ENCODE results near the gene CHD5. TPM values are rescaled to one million over a fixed set of nuclear protein-coding genes. Genes with fewer than 3 reads are reported as not detected.

Gene CHD5
- total RNA-seq, 1 donor from 2014 or later: 0.78 TPM

- H3K27me3 Mint-ChIP-seq (ENCODE audit: low read depth): peaks cover 38% of the 10 kb centered on the region
- H3K4me1 Mint-ChIP-seq (ENCODE audit: low read depth): peaks cover 4% of the 10 kb centered on the region
- intact Hi-C loops (cut with micrococcal nuclease): no loop called here
- H3K4me3 Mint-ChIP-seq (ENCODE audit: low read depth): no peak overlapping the region
- H3K36me3 Mint-ChIP-seq (ENCODE audit: low read depth): no peaks in the 10 kb centered on the region
- H3K9me3 Mint-ChIP-seq: no peaks in the 10 kb centered on the region
- no peak for DNase-seq (ENCODE audit: low spot score)
- no peak overlapping the region for H3K27ac Mint-ChIP-seq
Observed at GRCh38 chr1:6177681-6178380, 2.3 kb downstream of the CHD5 start.

- H3K36me3 Mint-ChIP-seq (ENCODE audit: low read depth): no peaks in the 10 kb centered on the region
Observed at GRCh38 chr1:6176779-6177178, 3.3 kb downstream of the CHD5 start.

GRCh38 chr1:6175411-6175828, 4.7 kb downstream of the CHD5 start:
- no peak overlapping the region for H3K4me3 Mint-ChIP-seq (ENCODE audit: low read depth)
- H3K4me1 Mint-ChIP-seq (ENCODE audit: low read depth): no peaks in the 10 kb centered on the region
- intact Hi-C loops (cut with micrococcal nuclease): no loop called here
- H3K36me3 Mint-ChIP-seq (ENCODE audit: low read depth): no peaks in the 10 kb centered on the region
- H3K27ac Mint-ChIP-seq: no peak overlapping the region
- peaks cover 23% of the 10 kb centered on the region for H3K27me3 Mint-ChIP-seq (ENCODE audit: low read depth)
- no peaks in the 10 kb centered on the region for H3K9me3 Mint-ChIP-seq
- no peak for DNase-seq (ENCODE audit: low spot score)

More at GRCh38 chr1:6176779-6177178, 3.3 kb downstream of the CHD5 start:
- Mint-ChIP-seq H3K4me1 (ENCODE audit: low read depth) (peaks cover 4% of the 10 kb centered on the region), H3K27ac (no peak overlapping the region), H3K27me3 (ENCODE audit: low read depth) (peaks cover 36% of the 10 kb centered on the region), H3K4me3 (ENCODE audit: low read depth) (no peak overlapping the region), H3K9me3 (no peaks in the 10 kb centered on the region)
- DNase-seq (ENCODE audit: low spot score): no peak
- intact Hi-C loops (cut with micrococcal nuclease): no loop called here

GRCh38 chr1:6174621-6175410, 5.3 kb downstream of the CHD5 start:
- Mint-ChIP-seq H3K27ac (no peak overlapping the region), H3K4me1 (ENCODE audit: low read depth) (no peaks in the 10 kb centered on the region), H3K27me3 (ENCODE audit: low read depth) (peaks cover 23% of the 10 kb centered on the region), H3K36me3 (ENCODE audit: low read depth) (no peaks in the 10 kb centered on the region), H3K9me3 (no peaks in the 10 kb centered on the region), H3K4me3 (ENCODE audit: low read depth) (no peak overlapping the region)
- intact Hi-C loops (cut with micrococcal nuclease): no loop called here
- DNase-seq (ENCODE audit: low spot score): no peak

DNA sequence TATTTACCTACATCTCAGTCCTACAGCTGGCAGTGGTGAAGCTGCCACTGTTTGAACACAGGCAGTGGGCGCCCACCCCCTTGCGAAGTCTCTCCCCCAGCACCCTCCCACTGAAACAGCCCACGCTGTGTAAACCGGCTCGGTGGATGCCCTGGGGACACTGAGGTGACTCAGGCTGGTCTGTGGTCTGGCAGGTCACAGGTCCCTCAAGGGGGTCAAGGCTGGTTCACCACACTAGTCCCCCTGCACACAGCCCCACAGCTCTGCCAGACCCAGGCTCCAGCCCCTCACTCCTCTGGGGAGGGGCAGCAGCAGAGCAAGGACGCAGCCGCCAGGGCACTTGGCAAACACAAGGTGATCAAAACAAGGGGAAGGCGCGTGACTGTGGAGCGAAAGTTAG, 7.6 kb downstream of the CHD5 start:
- intact Hi-C loops (cut with micrococcal nuclease): no loop called here
- Mint-ChIP-seq H3K27ac (no peak overlapping the region), H3K4me3 (ENCODE audit: low read depth) (no peak overlapping the region), H3K36me3 (ENCODE audit: low read depth) (no peaks in the 10 kb centered on the region), H3K9me3 (no peaks in the 10 kb centered on the region), H3K4me1 (ENCODE audit: low read depth) (no peaks in the 10 kb centered on the region), H3K27me3 (ENCODE audit: low read depth) (peaks cover 9% of the 10 kb centered on the region)
- DNase-seq (ENCODE audit: low spot score): no peak

GRCh38 chr1:6171548-6172124, 8.5 kb downstream of the CHD5 start:
- intact Hi-C loops (cut with micrococcal nuclease): no loop called here
- Mint-ChIP-seq H3K27me3 (ENCODE audit: low read depth) (no peaks in the 10 kb centered on the region), H3K4me3 (ENCODE audit: low read depth) (no peak overlapping the region), H3K36me3 (ENCODE audit: low read depth) (no peaks in the 10 kb centered on the region), H3K27ac (no peak overlapping the region), H3K9me3 (no peaks in the 10 kb centered on the region), H3K4me1 (ENCODE audit: low read depth) (no peaks in the 10 kb centered on the region)
- no peak for DNase-seq (ENCODE audit: low spot score)

DNA sequence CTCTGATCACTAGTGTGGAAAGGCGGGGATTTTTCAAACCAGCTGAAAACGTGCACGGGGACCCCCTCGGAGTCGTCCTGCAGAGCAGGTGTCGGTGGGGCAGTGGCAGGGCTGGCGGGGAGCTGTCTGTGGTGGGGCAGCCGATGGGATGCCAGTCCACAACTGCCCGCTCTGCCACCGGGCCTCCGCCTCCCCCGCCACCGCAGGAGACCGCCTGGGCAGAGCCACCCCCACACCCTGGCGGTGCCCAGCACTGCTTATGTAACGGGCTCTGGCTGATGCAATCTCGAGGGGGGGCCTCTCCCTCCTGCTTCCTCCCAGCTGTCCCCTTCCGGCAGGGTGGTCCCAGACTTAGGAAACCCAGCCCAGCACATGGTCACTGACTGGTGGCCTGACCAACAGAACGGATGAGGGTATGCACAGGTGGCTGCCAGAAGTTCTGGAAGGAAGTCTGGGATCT, 9.3 kb downstream of the CHD5 start:
- no peak for DNase-seq (ENCODE audit: low spot score)
- Mint-ChIP-seq H3K4me3 (ENCODE audit: low read depth) (no peak overlapping the region), H3K27ac (no peak overlapping the region), H3K4me1 (ENCODE audit: low read depth) (no peaks in the 10 kb centered on the region), H3K9me3 (no peaks in the 10 kb centered on the region), H3K27me3 (ENCODE audit: low read depth) (no peaks in the 10 kb centered on the region), H3K36me3 (ENCODE audit: low read depth) (no peaks in the 10 kb centered on the region)
- intact Hi-C loops (cut with micrococcal nuclease): no loop called here

- no peak overlapping the region for H3K4me3 Mint-ChIP-seq (ENCODE audit: low read depth)
- H3K4me1 Mint-ChIP-seq (ENCODE audit: low read depth): no peaks in the 10 kb centered on the region
- DNase-seq (ENCODE audit: low spot score): no peak
- H3K27me3 Mint-ChIP-seq (ENCODE audit: low read depth): no peaks in the 10 kb centered on the region
- intact Hi-C loops (cut with micrococcal nuclease): no loop called here
- no peaks in the 10 kb centered on the region for H3K9me3 Mint-ChIP-seq
- no peak overlapping the region for H3K27ac Mint-ChIP-seq
- H3K36me3 Mint-ChIP-seq (ENCODE audit: low read depth): no peaks in the 10 kb centered on the region
Observed at GRCh38 chr1:6170116-6170741, 9.9 kb downstream of the CHD5 start.

DNA sequence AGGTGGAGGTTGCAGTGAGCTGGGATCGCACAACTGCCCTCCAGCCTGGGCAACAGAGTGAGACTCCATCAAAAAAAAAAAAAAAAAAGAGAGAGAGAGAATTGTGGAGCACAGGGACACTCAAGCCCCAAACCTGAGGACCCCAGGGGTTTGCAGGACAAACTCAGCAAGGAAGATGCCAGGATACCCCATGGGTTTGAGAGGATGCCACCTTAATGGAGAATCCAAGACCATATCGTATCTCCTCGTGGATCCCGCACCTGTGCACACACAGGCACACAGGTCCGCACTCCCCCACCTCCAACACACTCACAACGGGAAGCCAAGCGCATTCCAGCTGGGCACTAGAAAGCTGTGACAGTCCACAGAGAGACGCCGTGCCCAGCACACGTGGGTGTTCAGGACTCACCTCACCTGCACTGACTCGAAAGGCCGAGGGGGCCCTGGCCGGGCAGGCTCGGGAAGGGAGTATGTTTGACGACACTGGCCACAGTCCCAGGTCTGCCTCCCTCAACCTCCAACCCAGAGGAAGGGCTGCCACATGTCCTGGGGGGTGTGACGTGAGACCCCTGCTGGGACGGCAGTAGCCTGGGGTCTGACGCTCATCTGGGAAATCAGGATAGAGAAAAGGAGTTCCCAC, 11.1 kb downstream of the CHD5 start:
- H3K27me3 Mint-ChIP-seq (ENCODE audit: low read depth): no peaks in the 10 kb centered on the region
- H3K4me3 Mint-ChIP-seq (ENCODE audit: low read depth): no peak overlapping the region
- no peaks in the 10 kb centered on the region for H3K4me1 Mint-ChIP-seq (ENCODE audit: low read depth)
- H3K9me3 Mint-ChIP-seq: no peaks in the 10 kb centered on the region
- H3K27ac Mint-ChIP-seq: no peak overlapping the region
- no peak for DNase-seq (ENCODE audit: low spot score)
- no peaks in the 10 kb centered on the region for H3K36me3 Mint-ChIP-seq (ENCODE audit: low read depth)
- intact Hi-C loops (cut with micrococcal nuclease): no loop called here

- no peaks in the 10 kb centered on the region for H3K27me3 Mint-ChIP-seq (ENCODE audit: low read depth)
- no peaks in the 10 kb centered on the region for H3K9me3 Mint-ChIP-seq
- no peak overlapping the region for H3K4me3 Mint-ChIP-seq (ENCODE audit: low read depth)
- no peaks in the 10 kb centered on the region for H3K4me1 Mint-ChIP-seq (ENCODE audit: low read depth)
- intact Hi-C loops (cut with micrococcal nuclease): no loop called here
- H3K27ac Mint-ChIP-seq: no peak overlapping the region
- H3K36me3 Mint-ChIP-seq (ENCODE audit: low read depth): no peaks in the 10 kb centered on the region
- no peak for DNase-seq (ENCODE audit: low spot score)
Observed at GRCh38 chr1:6167391-6168303, 12.5 kb downstream of the CHD5 start.

DNA sequence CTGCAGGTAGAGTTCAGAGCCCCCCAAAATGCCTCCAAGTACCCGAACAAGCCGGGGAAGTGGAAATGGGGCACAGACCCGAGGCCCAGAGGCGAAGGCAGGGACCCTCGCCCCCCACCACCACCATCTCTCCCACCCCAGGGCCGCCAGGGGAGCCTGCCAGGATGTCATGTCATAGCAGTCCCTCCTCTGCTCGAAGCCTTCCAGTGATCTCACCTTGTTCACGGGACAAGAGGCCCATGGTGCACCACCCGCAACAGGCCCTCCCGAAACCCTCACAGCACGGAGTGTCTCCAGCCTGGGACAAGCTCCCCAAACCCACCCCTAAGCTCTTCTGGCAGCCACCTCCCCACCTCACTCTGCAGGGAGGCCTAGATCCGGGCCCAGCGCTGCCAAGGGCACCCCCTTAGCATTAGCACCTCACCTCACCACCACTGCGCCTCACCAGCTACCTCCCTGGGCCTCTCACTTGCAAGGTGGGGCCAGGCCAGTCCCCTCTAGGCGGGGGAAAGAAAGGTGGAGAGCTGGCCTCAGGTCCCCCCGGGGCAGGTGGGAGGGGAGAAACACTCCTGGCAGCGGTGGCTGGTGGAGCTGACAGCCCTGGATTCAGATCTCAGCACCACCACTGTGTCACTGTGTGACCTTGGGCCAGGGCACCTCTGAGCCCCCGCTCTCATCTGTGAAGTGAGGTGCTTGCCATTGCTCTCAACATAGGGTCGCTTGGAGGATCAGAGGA, 13.3 kb downstream of the CHD5 start:
- intact Hi-C loops (cut with micrococcal nuclease): no loop called here
- no peaks in the 10 kb centered on the region for H3K9me3 Mint-ChIP-seq
- H3K4me1 Mint-ChIP-seq (ENCODE audit: low read depth): no peaks in the 10 kb centered on the region
- no peaks in the 10 kb centered on the region for H3K36me3 Mint-ChIP-seq (ENCODE audit: low read depth)
- DNase-seq (ENCODE audit: low spot score): no peak
- H3K4me3 Mint-ChIP-seq (ENCODE audit: low read depth): no peak overlapping the region
- H3K27ac Mint-ChIP-seq: no peak overlapping the region
- H3K27me3 Mint-ChIP-seq (ENCODE audit: low read depth): no peaks in the 10 kb centered on the region

All from activated T-helper 2 cell treated with anti-CD3 and anti-CD28 coated beads, Interferon-gamma antibody, Interleukin-2, Interleukin-4, amounts not matched to agents 10 μg/mL and 5 μg/mL and 100 μg/mL, durations not matched to agents 14 hours and 24 hours and 36 hours (primary cell).